CD4-positive, alpha-beta T cell (primary cell): ENCODE data around the gene SREBF2. TPM values are rescaled to one million over a fixed set of nuclear protein-coding genes. Genes with fewer than 3 reads are reported as not detected.

Experiments used
- ATAC-seq: fragments of 200-7000 bp; cut with Tn5 transposase; one replicate; pipeline ENCODE4 v1.10.0; 2022; ENCODE audit warnings: mild to moderate bottlenecking; ENCODE audit not compliant: poor library complexity
- CTCF ChIA-PET: fragments of 350-600 bp; sonication (Branson Sonifier 250); formaldehyde crosslinking; loops from one replicate; lab custom pipeline; 2021; ENCODE audit warnings: antibody characterized with exemption, inconsistent platforms; lab: Charles Lee
- POLR2A ChIA-PET: fragments of 350-600 bp; sonication (Branson Sonifier 250); formaldehyde crosslinking; loops from one replicate; lab custom pipeline; 2021; ENCODE audit warnings: antibody characterized with exemption, inconsistent platforms; lab: Charles Lee
- DNase-seq, 14 experiments: peaks; one replicate each; pipeline ENCODE4 v3.0.0-alpha.2; 2013 to 2020; ENCODE audit warnings: mixed read lengths in 2 of 14
- H3K27ac ChIP-seq, 2 donors: one replicate each; pipeline versions ENCODE4 v1.5.1 to v1.7.0; 2013; ENCODE audit warnings: low read length in 2 of 2, low read depth in 1 of 2, mild to moderate bottlenecking in 1 of 2
- H3K27me3 ChIP-seq, 2 experiments: 1 replicate in 1 of 2; 2 replicates in 1 of 2; pipeline versions ENCODE4 v1.6.1 to v1.7.0; 2013; ENCODE audit warnings: low read length in 2 of 2, control low read depth in 1 of 2, mild to moderate bottlenecking in 1 of 2, moderate library complexity in 1 of 2; ENCODE audit not compliant: insufficient read depth in 2 of 2, control insufficient read depth in 1 of 2
- H3K36me3 ChIP-seq: one replicate; pipeline ENCODE4 v1.6.1; 2013; ENCODE audit warnings: low read length, control low read depth; ENCODE audit not compliant: insufficient read depth
- H3K4me1 ChIP-seq: one replicate; pipeline ENCODE4 v1.6.1; 2013; ENCODE audit warnings: low read length, control low read depth; ENCODE audit not compliant: insufficient read depth
- H3K4me3 ChIP-seq: one replicate; pipeline ENCODE4 v1.5.1; 2013; ENCODE audit warnings: mild to moderate bottlenecking, low read length, moderate library complexity
- H3K9me3 ChIP-seq, 2 experiments: 1 replicate in 1 of 2; 2 replicates in 1 of 2; pipeline versions ENCODE4 v1.6.1 to v1.7.0; 2013; ENCODE audit warnings: low read length in 2 of 2, mild to moderate bottlenecking in 2 of 2, control low read depth in 1 of 2, moderate library complexity in 1 of 2; ENCODE audit not compliant: control insufficient read depth in 1 of 2, insufficient read depth in 1 of 2
- H3K27ac Mint-ChIP-seq: one replicate; pipeline ENCODE4 v1.8.0; 2020; ENCODE audit warnings: mixed read lengths
- H3K27me3 Mint-ChIP-seq: one replicate; pipeline ENCODE4 v1.8.0; 2021; ENCODE audit warnings: mixed read lengths
- H3K36me3 Mint-ChIP-seq: one replicate; pipeline ENCODE4 v1.8.0; 2021; ENCODE audit warnings: low read depth, mixed read lengths
- H3K4me1 Mint-ChIP-seq: one replicate; pipeline ENCODE4 v1.8.0; 2021; ENCODE audit warnings: low read depth, mixed read lengths
- H3K4me3 Mint-ChIP-seq: one replicate; pipeline ENCODE4 v1.8.0; 2020; ENCODE audit warnings: mild to moderate bottlenecking, mixed read lengths
- H3K9me3 Mint-ChIP-seq: one replicate; pipeline ENCODE4 v1.8.0; 2020; ENCODE audit warnings: mixed read lengths
- CTCF ChIP-seq: fragments of 200-600 bp; IDR thresholded peaks from one replicate; pipeline ENCODE4 v1.8.0; 2022; ENCODE audit warnings: antibody characterized with exemption, mild to moderate bottlenecking
- intact Hi-C, 2 experiments: fragments of 100-400 bp; cut with DNase I in 1 of 2; cut with micrococcal nuclease in 1 of 2; formaldehyde crosslinking; loops; one replicate each; pipeline versions ENCODE4 v1.15.1 to v1.9.0; 2023 to 2025; cut with DNase I, micrococcal nuclease
- total RNA-seq, 174 experiments: library from RNA in 2 of 174; stranded (reverse) in 2 of 174; gene quantifications; one replicate each; pipeline ENCODE4 v1.2.3 and lab custom pipeline; 2021 to 2026

Gene SREBF2
- total RNA-seq, 2 experiments from 2014 or later = 67.2 to 69.9 TPM

- peaks cover 80% of the 10 kb centered on the region for H3K36me3 ChIP-seq
- ChIA-PET POLR2A (no interaction called here), CTCF (interaction anchor here (0.6 to 1.4 kb wide), 3 partner anchors 18 to 65 kb away, joined by 3 to 4 read pairs (median 4); no protein-coding TSS in a partner anchor)
- H3K27me3 Mint-ChIP-seq = no peaks in the 10 kb centered on the region
- no peaks in the 10 kb centered on the region for H3K9me3 Mint-ChIP-seq
- no peaks in the 10 kb centered on the region for H3K9me3 ChIP-seq
- no peak overlapping the region for H3K4me3 ChIP-seq
- H3K36me3 Mint-ChIP-seq = peaks cover 85% of the 10 kb centered on the region
- H3K27ac ChIP-seq = no peak overlapping the region
- no peaks in the 10 kb centered on the region for H3K27me3 ChIP-seq
- peak overlapping the region; percentile 62 for H3K27ac Mint-ChIP-seq
- H3K4me3 Mint-ChIP-seq = no peak overlapping the region
- H3K4me1 Mint-ChIP-seq = peaks cover 29% of the 10 kb centered on the region
- ATAC-seq (no peak), DNase-seq (no peak)
- intact Hi-C loops = no loop called here
- peaks cover 15% of the 10 kb centered on the region for H3K4me1 ChIP-seq
- TF ChIP-seq CTCF = no peak
Measured at GRCh38 chr22:41875531-41876270, 42.8 kb downstream of the SREBF2 start.

- Histone ChIP-seq H3K9me3 (no peaks in the 10 kb centered on the region), H3K4me3 (no peak overlapping the region), H3K36me3 (peaks cover 80% of the 10 kb centered on the region), H3K27ac (no peak overlapping the region), H3K4me1 (peaks cover 15% of the 10 kb centered on the region), H3K27me3 (no peaks in the 10 kb centered on the region)
- POLR2A ChIA-PET = no interaction called here
- CTCF ChIA-PET = interaction anchor here (1.3 to 1.4 kb wide), 2 partner anchors 19 to 65 kb away, joined by 4 read pairs; no protein-coding TSS in a partner anchor
- H3K4me1 Mint-ChIP-seq = peaks cover 29% of the 10 kb centered on the region
- no peak overlapping the region for H3K4me3 Mint-ChIP-seq
- H3K9me3 Mint-ChIP-seq = no peaks in the 10 kb centered on the region
- DNase-seq (no peak), ATAC-seq (no peak)
- no peak for TF ChIP-seq CTCF
- peaks cover 84% of the 10 kb centered on the region for H3K36me3 Mint-ChIP-seq
- no peaks in the 10 kb centered on the region for H3K27me3 Mint-ChIP-seq
- intact Hi-C loops = no loop called here
- H3K27ac Mint-ChIP-seq = peak overlapping the region; percentile 72
Measured at GRCh38 chr22:41876275-41876674, 43.4 kb downstream of the SREBF2 start.

- peaks cover 87% of the 10 kb centered on the region for H3K36me3 Mint-ChIP-seq
- no peaks in the 10 kb centered on the region for H3K9me3 Mint-ChIP-seq
- peak overlapping the region; percentile 72 for H3K27ac Mint-ChIP-seq
- H3K4me3 Mint-ChIP-seq = no peak overlapping the region
- intact Hi-C loops = no loop called here
- Histone ChIP-seq H3K4me3 (no peak overlapping the region), H3K27ac (no peak overlapping the region), H3K36me3 (peaks cover 80% of the 10 kb centered on the region), H3K9me3 (no peaks in the 10 kb centered on the region), H3K4me1 (peaks cover 15% of the 10 kb centered on the region), H3K27me3 (no peaks in the 10 kb centered on the region)
- no peak for TF ChIP-seq CTCF
- CTCF ChIA-PET = interaction anchor here (1.3 to 1.4 kb wide), 2 partner anchors 19 to 64 kb away, joined by 4 read pairs; no protein-coding TSS in a partner anchor
- ATAC-seq (peak; percentile 43), DNase-seq (peak in 1 of 14 experiments; percentile 17)
- POLR2A ChIA-PET = no interaction called here
- no peaks in the 10 kb centered on the region for H3K27me3 Mint-ChIP-seq
- peaks cover 29% of the 10 kb centered on the region for H3K4me1 Mint-ChIP-seq
Measured at GRCh38 chr22:41876675-41877074, 43.8 kb downstream of the SREBF2 start.
